ENCODE data around the gene PDLIM1.

PDLIM1 gene, protein sequence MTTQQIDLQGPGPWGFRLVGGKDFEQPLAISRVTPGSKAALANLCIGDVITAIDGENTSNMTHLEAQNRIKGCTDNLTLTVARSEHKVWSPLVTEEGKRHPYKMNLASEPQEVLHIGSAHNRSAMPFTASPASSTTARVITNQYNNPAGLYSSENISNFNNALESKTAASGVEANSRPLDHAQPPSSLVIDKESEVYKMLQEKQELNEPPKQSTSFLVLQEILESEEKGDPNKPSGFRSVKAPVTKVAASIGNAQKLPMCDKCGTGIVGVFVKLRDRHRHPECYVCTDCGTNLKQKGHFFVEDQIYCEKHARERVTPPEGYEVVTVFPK

DNA sequence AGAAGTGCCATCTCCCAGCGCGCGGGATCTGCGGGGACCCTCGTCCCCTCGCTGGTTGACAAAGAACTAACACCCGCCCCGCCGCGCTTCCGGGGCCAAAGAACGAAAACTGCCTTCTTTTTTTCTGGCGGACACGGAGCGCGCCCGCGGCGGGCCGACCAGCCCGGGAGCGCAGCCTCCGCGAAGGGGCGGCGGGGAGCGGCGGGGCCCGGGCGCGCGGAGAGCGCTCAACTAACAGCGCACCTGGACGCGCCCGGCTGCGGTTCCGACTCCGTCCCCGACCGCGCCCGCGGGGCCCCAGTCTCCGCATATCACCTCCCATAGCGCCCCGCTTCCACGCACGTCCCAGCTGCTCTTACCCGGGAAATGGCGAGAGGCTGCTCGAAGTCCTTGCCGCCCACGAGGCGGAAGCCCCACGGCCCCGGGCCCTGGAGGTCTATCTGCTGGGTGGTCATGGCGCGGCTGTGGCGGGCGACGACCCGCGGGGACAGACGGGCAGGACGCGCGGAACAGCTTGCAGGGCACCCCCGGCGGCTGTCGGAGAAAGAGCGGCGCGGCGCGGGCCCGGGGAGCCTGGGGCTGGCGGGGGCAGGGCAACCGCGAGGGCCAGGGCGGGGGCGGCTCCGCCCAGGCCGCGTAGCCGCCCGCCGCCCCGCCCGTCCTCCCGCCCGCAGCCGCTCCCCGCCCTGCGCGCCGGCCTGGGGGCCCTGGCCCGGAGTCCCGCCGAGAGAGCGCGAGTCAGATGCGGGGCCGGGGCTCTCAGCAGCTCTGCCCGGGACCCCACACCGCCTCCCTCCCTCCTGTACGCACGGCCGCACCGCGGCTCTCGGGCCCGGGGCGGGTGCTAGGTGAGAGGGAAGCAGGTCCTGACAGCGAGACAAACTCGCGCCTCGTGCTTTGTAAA lies at the start of gene PDLIM1:
PDLIM1 (minus strand) TSS at position 543 of the 904 bp plus-strand sequence; CDS start at position 455, 88 bp downstream.
- DNase-seq (ENCODE audit: low read depth): no peak

DNA sequence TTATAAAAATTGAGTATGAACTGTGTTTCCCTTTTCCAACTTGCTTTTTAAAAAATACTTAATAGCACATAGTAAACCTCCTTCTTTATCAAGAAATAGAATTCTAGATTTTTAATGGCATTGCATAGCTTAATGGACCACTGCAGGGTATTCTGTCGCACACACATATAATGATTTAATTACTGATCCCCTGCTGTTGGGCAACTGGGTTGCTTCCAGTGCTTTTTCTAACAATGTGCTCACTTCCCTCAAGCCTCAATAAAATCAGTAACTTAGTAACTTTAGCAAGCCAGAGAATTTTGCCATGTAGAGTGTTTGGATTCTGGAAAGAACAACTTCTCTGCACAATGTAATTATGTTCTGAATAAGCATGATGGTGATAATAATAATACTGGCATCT lies 49.1 kb upstream of the PDLIM1 start:
- DNase-seq (ENCODE audit: low read depth): no peak

DNA sequence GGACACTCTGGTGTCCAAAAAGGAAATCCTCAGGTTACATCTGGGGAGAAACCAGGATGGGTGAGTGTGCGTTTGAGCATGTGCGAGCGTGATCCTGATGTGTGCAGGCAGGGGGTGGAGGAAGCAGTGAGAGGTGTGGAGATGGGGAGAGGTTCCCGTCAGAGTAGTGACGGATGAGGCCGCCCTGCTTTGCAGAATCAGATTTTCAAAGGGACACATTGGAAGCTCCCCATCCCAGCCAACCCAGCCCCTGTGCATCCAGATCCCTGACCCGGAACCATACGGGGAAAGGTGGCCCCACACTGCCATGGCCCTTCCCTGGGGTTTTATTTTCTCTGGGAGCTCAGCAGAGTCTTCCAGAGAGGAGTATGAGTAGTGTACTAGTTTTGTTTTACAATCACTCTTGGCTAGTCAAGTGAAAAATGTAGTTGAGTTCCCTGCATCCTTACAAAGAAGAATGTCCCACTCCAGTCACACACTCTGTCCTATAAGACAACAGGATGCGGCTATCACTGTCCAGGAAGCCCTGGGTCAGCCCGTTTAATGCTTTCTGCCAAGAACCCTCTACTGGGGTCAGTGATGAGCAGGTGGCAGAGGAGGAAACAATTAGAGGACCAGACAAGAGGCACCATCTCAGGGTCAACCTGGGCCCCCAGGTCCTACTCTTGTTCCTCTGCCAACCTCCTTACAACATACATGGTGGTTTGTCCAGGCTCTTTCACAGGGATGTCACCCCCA lies 46.8 kb upstream of the PDLIM1 start:
- DNase-seq (ENCODE audit: low read depth): no peak

DNA sequence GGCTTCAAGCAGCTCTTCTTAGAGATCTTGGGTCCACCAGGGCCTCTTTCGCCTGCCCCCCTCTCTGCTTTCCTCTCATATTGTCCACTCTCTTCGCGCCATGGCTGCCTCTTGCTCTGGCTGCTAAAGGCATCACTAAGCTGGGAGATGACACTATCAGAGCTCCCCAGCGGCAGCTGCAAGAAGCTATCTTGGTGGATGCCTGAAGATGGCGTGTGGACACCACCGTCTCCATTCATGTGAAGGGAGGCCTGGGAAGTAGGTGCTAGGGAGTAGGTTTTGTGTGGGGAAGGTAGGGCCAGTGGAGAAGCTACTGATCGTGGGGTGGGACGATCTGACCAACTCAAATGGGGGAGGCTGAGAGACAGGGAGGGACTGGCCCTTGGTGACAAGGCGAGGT lies 45.9 kb upstream of the PDLIM1 start:
- DNase-seq (ENCODE audit: low read depth): no peak

DNA sequence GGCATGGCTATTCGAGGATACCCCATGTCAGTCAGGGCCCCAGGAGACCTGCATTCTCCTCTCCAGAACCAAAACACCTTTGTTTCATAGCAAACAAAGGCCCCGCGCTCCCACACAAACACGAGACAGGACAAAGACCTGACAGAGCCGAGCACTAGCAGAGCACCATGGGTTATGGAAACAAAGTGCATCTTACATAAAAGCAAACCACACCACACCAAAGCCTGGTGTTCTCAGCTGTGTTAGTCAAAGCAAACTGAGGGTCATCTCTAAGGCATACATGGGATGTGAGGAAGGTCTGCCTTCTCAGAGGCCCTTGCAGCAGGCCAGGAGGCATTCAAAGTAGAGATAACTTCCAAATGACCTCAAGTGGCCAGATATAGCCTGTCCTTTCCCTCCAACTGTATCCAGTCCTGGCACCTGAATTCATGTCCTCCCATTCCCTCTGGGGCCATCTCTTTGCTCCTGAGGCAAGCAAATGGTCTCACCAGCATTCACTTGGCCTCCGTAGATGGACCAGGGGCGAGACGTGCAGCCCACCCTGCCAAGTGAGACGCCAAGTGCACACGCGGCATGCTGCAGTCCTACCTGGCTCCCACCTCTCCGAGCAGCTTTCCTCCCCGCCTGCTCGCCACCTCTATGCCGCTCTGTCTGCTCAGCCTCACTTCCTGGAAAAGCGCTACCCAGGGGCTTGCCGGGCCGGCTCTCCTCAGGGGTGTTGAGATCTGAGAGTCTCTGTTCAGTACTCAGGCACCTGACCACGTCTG lies 45.3 kb upstream of the PDLIM1 start:
- no peak for DNase-seq (ENCODE audit: low read depth)

DNA sequence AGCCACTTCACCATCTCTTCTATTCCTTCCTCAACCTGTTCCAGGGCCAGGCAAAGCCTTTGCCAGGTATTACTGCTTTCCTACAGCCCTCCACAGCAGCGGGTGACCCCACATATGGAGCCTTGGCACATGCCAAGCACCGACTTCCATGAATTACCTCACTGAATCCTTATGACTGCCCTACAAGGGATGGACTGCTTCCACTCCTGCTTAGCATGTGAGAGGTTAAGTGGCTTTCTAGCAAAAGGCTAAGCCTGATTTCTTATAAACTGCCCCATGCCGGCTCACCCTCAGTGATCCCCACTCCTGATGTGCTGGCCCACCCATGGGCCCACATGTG lies 44.0 kb upstream of the PDLIM1 start:
- DNase-seq (ENCODE audit: low read depth): no peak

DNA sequence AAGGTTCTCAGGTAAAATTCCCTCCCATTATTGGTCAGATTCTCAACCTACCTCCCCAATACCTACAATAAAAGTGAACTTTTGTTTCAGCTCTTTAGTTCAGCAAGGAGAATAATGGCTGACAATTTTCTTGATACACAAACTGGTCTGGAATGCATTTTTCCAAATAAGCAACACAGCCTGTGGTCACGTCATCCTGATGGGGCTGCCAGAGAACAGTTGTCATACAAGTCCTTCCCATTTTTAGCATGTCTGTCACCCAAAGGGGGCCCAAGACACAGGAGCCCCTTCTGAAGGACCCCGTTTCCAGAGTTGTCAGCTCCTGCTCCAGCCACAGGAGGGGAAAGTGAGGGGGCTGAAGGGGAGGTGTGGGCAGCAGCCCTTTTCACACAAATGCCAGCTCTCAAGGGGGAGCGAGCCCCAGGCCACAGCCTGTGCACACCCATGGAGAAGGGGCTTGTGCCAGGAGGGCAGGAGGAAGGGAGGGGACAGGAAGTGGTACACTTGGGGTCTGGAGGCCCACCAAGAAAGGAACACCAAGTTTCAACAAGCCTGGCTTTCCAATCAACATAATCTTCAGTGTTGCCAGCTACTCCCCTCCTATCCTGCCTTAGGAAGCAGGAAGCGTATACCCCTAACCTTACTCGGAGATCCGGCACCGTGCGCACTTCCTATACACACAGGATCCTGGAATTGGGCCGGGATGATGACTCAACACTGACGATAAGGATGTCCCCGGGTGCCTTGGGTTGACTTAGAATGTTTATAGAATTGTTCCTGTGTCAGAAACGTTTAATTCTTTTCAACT lies 43.4 kb upstream of the PDLIM1 start:
- DNase-seq (ENCODE audit: low read depth): no peak

DNA sequence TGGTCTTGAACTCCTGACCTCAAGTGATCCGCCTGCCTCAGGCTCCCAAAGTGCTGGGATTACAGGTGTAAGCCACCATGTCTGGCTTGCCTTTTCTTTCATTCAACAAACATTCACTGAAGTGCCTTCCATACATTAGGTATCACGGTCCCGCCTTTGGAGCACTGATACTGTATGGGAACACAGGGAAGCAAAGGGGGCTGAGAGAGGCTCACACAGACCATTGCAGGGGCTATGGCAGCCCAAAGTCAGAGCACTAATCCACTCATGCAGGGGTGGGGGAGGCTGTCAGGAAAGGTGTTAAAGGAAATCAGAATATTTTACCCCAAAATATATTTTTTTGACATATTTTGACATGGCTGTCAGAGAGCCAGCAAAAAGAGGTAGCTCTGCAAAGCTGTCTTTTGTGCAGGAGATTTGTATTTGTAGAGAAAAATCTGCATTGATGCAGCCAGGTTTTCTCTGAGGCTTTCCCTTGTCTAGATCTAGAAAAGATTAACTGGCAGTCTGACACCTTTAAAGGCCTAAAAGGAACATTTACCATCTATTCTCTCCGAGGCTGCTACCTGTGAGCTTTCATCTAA lies 42.0 kb upstream of the PDLIM1 start:
- no peak for DNase-seq (ENCODE audit: low read depth)

DNA sequence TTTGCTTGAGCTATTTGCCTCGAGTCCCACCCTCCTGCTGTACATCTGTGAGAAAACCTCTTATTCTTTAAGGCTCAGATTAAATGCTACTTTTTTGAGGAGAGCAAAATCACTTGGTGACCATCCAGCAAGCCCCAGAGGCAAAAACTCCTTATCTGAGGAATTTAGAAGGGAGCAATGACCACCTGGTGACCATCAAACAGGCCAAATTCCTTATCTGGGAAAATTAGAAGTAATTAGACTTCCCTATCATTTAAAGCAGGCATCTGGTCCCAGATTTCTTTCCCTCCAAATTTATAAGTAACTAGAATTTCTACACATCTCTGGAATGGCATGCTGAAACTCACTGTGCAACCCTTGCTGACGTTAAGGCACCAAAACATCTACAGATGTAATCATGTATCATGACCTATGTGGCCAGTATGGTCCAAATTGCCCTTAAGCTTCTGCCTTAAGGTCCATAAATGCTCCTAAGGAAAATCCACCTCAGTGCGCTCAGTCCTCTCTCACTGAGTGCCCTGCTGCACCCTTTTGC lies 40.9 kb upstream of the PDLIM1 start:
- no peak for DNase-seq (ENCODE audit: low read depth)

DNA sequence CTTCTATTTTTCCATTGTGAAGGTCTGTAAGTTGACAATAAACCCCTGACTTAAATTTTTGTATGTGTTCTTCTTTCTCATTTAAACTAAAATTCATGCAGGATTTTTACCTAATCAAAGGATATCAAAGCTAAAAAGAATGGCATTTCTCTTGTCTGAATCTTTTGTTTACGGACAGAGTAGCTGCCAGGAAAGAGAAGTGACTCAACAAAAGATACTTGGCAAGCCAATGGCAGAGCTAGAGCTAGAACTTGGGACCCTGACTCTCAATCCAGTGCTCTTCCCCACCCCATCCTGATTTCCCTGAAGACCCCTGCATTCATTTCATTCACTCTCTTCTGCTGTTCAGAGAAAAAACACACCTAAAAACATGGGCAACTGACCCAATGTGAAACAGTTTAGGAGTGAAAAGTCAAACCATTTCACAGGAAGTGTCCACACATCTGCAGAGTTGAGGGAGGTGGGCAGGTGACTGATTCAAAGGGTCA lies 40.2 kb upstream of the PDLIM1 start:
- DNase-seq (ENCODE audit: low read depth): no peak

DNA sequence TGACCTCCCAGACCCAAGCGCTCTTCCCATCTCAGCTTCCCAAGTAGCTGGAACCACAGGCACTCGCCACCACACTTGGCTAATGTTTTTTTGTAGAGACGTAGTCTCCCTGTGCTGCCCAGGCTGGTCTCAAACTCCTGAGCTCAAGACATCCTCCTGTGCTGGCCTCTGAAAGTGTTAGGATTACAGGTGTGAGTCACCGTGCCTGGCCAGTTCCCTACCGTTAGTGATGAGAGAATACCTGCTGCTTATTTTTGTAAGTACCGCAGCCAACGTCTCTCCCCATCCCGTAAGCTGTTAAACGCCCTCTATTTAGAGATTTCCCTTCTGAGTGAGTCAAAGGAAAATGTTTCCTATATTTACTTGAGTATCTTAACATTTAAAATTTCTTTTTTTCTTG lies 38.5 kb upstream of the PDLIM1 start:
- DNase-seq (ENCODE audit: low read depth): no peak

DNA sequence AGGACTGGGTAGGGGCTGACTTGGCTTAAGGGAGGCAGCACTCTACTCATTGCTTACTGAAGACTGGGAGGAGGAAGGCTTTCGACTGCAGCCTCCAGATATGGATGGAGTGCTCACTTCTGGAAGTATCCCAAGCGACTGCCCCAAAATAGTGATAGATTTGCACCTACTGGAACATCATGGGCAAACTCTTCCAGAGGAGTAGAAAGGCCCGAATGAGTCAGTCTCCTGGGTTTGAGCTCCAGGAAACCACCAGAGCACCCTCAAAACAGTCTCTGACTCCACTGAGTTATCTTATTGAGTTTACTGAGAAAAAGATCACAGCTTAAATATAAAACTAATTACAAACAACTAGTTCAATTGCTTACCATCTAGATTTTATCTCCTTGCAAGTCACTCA lies 37.2 kb upstream of the PDLIM1 start:
- no peak for DNase-seq (ENCODE audit: low read depth)

DNA sequence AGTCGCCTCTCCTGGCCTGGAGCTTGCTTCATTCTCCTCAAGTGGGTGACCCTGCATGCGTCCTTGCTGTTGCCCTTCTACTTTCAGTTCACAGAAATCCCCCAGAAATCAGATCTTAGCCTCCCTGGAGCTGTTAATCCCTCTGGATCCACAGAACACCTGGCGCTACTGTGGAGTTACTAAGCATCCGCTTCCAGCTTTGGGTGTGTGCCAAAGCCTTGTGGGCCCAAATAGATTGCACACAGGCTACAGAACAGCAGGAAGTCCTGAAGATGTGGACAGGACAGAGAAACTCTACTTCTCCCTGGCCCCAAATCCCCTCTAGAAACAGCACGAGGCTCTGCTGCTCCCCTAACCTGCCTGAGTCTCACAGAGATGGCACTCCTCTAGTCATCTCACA lies 36.6 kb upstream of the PDLIM1 start:
- DNase-seq (ENCODE audit: low read depth): no peak

DNA sequence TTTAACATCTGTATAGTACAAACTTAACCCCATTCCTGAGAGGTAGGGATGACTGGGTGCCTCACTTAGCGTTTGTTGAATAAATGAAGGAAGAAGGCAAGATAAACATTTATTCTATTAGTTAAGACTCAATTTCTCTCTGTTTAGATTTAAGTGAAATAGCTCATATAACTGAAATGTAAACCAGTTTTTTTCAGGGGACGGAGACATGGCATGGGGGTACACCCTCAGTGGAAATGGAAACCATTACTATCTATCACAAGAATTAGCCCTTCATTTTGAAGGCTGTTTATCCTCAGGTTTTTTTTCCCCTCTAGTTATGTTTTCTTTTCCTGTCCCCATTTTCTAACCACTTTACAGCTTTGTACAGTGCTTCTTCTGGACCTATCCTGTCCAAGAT lies 35.6 kb upstream of the PDLIM1 start:
- DNase-seq (ENCODE audit: low read depth): no peak

DNA sequence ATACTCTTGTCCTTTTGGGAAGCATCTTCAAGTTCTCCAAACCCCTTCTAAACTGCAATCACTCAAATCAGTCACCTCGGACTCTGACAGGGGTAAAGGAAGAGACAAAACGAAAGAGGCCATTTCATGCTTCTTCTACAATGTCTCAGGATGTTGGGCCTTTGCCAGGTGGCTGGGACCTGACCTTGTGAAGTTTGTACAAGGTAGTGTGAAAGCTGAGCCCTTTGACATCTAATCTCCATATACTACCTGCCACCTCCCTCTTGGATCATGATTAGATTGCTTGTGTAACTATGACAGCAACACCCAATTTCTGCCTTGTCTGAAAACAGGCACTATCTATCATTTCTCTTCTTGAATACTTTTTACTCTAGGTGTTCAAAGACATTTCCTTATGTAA lies 35.1 kb upstream of the PDLIM1 start:
- no peak for DNase-seq (ENCODE audit: low read depth)

DNA sequence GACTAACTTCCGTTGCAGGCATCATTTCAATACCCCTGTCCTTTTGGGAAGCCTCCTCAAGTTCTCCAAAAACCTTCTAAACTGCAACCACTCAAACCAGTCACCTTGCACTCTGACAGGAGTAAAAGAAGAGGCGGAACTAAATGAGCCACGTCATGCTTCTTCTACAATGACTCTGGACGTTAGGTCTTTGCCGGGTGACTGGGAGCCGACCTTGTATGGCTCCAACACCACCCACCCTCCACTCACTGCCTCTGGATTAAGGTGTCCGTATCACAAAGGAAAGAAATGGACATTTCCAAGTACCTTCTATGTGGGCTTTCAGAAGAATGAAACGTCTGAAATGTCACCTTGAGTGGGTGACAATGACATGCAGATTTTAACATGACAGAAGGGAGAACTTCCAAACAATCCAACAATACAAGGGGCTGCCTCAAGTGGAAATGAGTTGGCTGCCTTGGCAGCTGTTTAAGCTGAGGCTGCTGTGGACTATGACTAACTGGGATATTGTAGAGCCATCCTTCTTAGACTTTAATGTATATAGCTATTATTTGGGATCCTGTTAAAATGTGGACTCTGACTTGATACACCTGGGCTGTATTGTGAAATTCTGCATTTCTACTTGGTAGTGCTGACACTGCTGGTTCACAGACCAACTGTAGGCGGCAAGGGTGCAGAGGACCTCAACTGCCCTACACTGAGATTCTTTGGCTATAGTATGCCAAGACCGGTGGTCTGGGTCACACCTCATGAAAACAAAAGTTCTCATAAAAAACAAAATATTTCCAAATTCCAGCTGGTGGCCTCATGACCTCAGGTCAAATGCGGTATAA lies 33.8 kb upstream of the PDLIM1 start:
- no peak for DNase-seq (ENCODE audit: low read depth)

DNA sequence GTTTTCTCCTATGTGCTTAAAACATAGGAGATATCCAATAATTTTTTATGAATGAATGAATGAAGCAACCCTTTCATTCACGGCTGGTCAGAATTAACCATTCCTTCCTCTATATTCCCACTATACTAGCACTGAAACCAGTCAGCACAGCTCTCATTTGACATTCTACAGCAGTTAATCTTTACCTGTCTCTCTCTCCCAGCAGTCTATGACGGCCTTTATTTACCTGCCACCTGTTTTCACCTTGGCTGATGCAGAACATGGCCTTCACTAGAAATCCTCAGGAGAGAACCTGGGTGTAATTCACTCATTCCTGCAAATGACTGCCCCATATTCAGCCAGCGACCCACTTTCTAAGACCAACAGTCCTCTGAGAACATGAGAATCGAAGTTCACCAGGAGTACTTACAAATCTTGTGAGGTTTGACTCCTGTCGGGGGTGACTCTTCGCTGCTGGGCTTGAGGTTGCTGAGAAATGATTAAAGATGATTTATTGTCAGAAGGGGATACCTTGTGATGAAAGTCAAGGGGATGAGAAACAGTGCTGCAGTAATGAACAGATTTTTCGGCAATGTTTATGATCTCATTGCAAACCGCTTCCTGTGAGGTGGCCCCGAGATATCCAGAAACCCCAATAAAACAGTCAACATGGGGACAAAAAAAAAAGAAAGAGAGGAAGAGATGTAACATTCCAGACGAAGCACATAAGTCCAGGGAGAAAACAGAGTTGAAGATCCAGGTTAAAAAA lies 30.9 kb upstream of the PDLIM1 start:
- DNase-seq (ENCODE audit: low read depth): no peak

DNA sequence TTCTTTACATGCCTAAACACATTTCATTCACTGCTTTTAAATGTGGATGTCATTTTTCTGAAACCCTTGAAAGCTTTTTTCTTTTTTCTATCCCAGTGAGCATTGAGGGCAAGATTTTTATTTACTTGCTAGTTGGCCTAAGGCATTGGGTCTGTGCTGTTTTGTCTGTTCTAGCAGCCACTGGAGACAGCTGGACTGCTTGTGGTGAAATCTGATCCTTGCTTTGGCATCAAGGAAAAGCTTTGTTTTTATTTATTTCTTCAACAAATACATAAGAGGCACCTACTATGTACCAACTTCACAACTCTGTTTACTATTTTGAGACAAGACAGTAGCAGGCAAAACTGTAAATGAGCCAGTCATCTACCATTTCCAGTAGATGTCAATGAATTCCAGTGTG lies 28.4 kb upstream of the PDLIM1 start:
- no peak for DNase-seq (ENCODE audit: low read depth)

DNA sequence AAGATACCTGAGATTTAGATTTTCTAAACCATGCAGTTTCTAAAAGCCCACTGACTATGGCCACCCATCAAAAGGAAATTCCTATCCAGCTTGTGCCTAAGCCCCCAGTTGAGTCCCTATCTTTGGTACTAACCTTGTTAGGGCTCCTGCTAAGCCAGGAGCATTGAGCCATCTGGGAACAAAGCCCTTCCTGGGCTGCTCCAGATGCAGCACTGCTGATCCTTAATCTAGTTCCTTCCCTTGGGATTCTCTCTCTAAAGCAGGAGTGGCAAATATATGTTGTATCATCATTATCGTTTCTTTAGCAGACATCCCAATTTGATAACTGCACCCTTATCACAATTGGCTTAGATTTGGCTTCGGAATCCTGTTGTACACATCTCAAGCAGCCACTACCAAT lies 24.7 kb upstream of the PDLIM1 start:
- DNase-seq (ENCODE audit: low read depth): no peak
